Ascending aorta (tissue), 2 donors: ENCODE results near the gene VPS8. TPM values are rescaled to one million over a fixed set of nuclear protein-coding genes. Genes with fewer than 3 reads are reported as not detected.
"Not testable (repeated sequence)": the region's sequence is repeated elsewhere in the genome, so short reads cannot be mapped to it uniquely, and the experiment has no call there.

ENCODE experiments used
- DNase-seq, 2 donors: peaks; one replicate each; pipeline ENCODE4 v3.0.0-alpha.2; 2019; ENCODE audit warnings: low spot score in 2 of 2
- H3K27ac ChIP-seq, 2 donors: fragments of 200-600 bp; sonication (generic); one replicate each; pipeline ENCODE4 v1.5.1; 2016 to 2017; ENCODE audit warnings: mild to moderate bottlenecking in 1 of 2
- H3K27me3 ChIP-seq: fragments of 200-600 bp; sonication (generic); one replicate; pipeline ENCODE4 v1.5.1; 2017
- H3K36me3 ChIP-seq, 2 donors: fragments of 200-600 bp; sonication (generic); one replicate each; pipeline ENCODE4 v1.5.1; 2016
- H3K4me1 ChIP-seq, 2 donors: fragments of 200-600 bp; sonication (generic); one replicate each; pipeline ENCODE4 v1.5.1; 2016 to 2017; ENCODE audit warnings: mild to moderate bottlenecking in 1 of 2
- H3K4me3 ChIP-seq, 2 donors: fragments of 200-600 bp; sonication (generic); one replicate each; pipeline ENCODE4 v1.5.1; 2016 to 2017; ENCODE audit warnings: mild to moderate bottlenecking in 1 of 2
- H3K9me3 ChIP-seq, 2 donors: fragments of 200-600 bp; sonication (generic); one replicate each; pipeline ENCODE4 v1.5.1; 2016
- intact Hi-C: fragments of 100-400 bp; cut with DNase I; formaldehyde crosslinking; loops from one replicate; pipeline ENCODE4 v1.15.1; 2023
- total RNA-seq: library from RNA; depleted of rRNA; stranded (reverse); fragments of >200 nt; gene quantifications from one replicate; pipeline ENCODE4 v1.1.0, GENCODE V29; 2016
- TF ChIP-seq, protein P1 (sequence below), 3 experiments: fragments of 200-600 bp in 2 of 3; fragments of 450-650 bp in 1 of 3; sonication (generic) in 2 of 3; IDR thresholded peaks; one replicate each; pipeline ENCODE4 v1.5.1; 2016 to 2019; ENCODE audit warnings: antibody characterized with exemption in 3 of 3, mild to moderate bottlenecking in 1 of 3, moderate library complexity in 1 of 3

Gene VPS8
- total RNA-seq, 1 donor from 2014 or later = 24.9 TPM

DNA sequence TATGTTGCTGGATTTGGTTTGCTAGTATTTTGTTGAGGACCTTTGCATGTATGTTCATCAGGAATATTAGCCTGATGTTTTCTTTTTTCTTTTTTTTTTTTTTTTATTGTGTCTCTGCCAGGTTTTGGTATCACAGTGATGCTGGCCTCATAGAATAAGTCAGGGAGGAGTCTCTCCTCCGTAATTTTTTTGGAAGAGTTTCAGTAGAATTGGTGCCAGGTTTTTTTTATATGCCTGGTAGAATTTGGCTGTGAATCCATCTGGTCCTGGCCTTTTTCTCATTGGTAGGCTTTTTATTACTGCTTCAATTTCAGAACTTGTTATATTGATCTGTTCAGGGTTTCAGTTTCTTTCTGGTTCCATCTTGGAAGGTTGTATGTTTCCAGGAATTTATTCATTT is 165.8 kb downstream of the VPS8 start:
- no peaks in the 10 kb centered on the region for H3K4me1 ChIP-seq
- no peaks in the 10 kb centered on the region for H3K27me3 ChIP-seq
- H3K36me3 ChIP-seq = no peaks in the 10 kb centered on the region
- DNase-seq = no peak
- H3K4me3 ChIP-seq = no peak overlapping the region
- no peak overlapping the region for H3K27ac ChIP-seq
- TF ChIP-seq, protein P1, sequence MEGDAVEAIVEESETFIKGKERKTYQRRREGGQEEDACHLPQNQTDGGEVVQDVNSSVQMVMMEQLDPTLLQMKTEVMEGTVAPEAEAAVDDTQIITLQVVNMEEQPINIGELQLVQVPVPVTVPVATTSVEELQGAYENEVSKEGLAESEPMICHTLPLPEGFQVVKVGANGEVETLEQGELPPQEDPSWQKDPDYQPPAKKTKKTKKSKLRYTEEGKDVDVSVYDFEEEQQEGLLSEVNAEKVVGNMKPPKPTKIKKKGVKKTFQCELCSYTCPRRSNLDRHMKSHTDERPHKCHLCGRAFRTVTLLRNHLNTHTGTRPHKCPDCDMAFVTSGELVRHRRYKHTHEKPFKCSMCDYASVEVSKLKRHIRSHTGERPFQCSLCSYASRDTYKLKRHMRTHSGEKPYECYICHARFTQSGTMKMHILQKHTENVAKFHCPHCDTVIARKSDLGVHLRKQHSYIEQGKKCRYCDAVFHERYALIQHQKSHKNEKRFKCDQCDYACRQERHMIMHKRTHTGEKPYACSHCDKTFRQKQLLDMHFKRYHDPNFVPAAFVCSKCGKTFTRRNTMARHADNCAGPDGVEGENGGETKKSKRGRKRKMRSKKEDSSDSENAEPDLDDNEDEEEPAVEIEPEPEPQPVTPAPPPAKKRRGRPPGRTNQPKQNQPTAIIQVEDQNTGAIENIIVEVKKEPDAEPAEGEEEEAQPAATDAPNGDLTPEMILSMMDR (IDR thresholded peaks at IDR 0.05) = no peak
- intact Hi-C loops = no loop called here
- H3K9me3 ChIP-seq = no peaks in the 10 kb centered on the region

DNA sequence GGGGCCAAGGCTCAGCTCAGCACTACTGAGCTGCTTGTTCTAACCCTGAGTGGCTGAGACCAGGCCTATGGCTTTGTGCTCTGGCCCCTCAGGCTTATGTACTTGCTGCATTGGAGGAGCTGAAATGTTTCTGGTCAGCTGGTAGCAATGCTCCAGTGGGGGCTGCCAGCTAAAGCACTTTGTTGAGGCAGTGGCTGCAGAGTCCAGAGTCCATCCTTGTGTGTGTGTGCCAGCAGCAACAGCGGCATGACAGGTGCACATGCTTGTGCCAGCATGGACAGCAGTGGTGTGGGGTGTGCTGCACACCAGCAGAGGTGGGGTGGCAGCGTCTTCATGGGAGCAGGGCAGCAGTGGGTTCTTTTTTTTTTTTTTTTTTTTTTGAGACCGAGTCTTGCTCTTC is 169.1 kb downstream of the VPS8 start:
- no peak overlapping the region for H3K27ac ChIP-seq

GRCh38 chr3:184982076-184982475 is 170.1 kb downstream of the VPS8 start:
- no peaks in the 10 kb centered on the region for H3K27me3 ChIP-seq
- DNase-seq = no peak
- TF ChIP-seq, protein P1 (IDR thresholded peaks at IDR 0.05) = no peak
- H3K27ac ChIP-seq = no peak overlapping the region
- peaks cover 5 to 6% of the 10 kb centered on the region in 2 donors for H3K36me3 ChIP-seq
- no peaks in the 10 kb centered on the region for H3K4me1 ChIP-seq
- H3K4me3 ChIP-seq = no peak overlapping the region
- intact Hi-C loops = no loop called here
- no peaks in the 10 kb centered on the region for H3K9me3 ChIP-seq

More for the DNA sequence above, 169.1 kb downstream of the VPS8 start:
- H3K4me3 ChIP-seq = no peak overlapping the region
- peaks cover 5 to 6% of the 10 kb centered on the region in 2 donors for H3K36me3 ChIP-seq
- intact Hi-C loops = no loop called here
- no peaks in the 10 kb centered on the region for H3K9me3 ChIP-seq
- no peak for DNase-seq
- H3K27me3 ChIP-seq = no peaks in the 10 kb centered on the region
- H3K4me1 ChIP-seq = no peaks in the 10 kb centered on the region
- TF ChIP-seq, protein P1 (IDR thresholded peaks at IDR 0.05) = no peak

DNA sequence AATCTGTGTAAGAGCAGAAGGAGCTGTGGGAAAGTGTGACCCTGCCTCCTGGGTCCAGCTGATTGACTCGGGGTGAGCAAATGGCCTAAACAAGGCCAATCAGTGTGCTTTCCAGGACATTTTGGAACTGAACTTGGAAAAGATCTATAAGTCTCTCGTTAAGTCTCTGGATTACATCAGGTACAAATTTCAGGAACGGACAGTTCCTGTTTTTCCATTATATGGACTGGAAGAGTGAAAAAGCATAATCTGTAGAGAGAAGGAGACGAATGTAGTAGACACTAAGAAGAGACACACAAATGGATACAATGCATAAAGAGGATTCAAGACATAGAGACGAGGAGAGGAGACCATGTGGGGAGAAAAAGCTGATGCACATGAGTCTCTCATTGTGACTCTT is 173.6 kb downstream of the VPS8 start:
- no peaks in the 10 kb centered on the region for H3K27me3 ChIP-seq
- H3K27ac ChIP-seq = no peak overlapping the region
- TF ChIP-seq, protein P1 (IDR thresholded peaks at IDR 0.05) = no peak
- H3K4me1 ChIP-seq = no peaks in the 10 kb centered on the region
- intact Hi-C loops = no loop called here
- DNase-seq = no peak
- no peaks in the 10 kb centered on the region for H3K9me3 ChIP-seq
- no peak overlapping the region for H3K4me3 ChIP-seq
- H3K36me3 ChIP-seq = peaks cover 6 to 16% of the 10 kb centered on the region in 2 donors

DNA sequence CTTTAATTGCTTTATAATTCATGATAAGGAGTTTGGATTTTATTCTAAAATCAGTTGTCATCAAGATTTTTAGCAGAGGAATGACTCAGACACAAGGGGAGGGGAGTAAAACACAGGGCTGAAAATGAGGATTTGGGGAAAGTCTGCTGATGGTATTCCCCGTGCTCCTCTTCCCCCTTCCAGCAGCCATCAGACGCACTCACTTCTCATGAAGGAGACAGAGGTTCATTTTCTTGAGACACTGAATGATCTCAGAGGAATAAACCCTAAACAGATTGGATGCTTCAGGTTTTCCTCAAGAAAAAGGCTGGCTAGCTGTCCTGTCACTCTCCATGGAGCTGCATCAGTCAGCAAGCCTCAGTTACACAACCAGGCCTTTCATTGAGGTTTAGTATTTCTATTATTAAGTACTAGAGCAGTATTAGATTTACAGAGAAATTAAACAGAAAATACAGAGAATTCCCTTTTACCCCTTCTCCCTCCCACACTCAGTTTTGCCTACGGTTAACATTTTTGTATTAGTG is 174.5 kb downstream of the VPS8 start:
- no peaks in the 10 kb centered on the region for H3K27me3 ChIP-seq
- no peak overlapping the region for H3K27ac ChIP-seq
- DNase-seq = no peak
- TF ChIP-seq, protein P1 (IDR thresholded peaks at IDR 0.05) = no peak
- H3K9me3 ChIP-seq = no peaks in the 10 kb centered on the region
- intact Hi-C loops = no loop called here
- H3K4me3 ChIP-seq = no peak overlapping the region
- H3K4me1 ChIP-seq = no peaks in the 10 kb centered on the region
- H3K36me3 ChIP-seq = peaks cover 6 to 16% of the 10 kb centered on the region in 2 donors

GRCh38 chr3:184993394-184993793 is 181.4 kb downstream of the VPS8 start:
- intact Hi-C loops = no loop called here

GRCh38 chr3:185003876-185004275 is 191.9 kb downstream of the VPS8 start:
- H3K4me3 ChIP-seq, H3K27me3 ChIP-seq, H3K27ac ChIP-seq, H3K4me1 ChIP-seq, intact Hi-C loops, H3K9me3 ChIP-seq, DNase-seq: not testable (repeated sequence)
- H3K36me3 ChIP-seq = peaks cover 16 to 34% of the 10 kb centered on the region in 2 donors

More at GRCh38 chr3:184993394-184993793, 181.4 kb downstream of the VPS8 start:
- TF ChIP-seq, protein P1 (IDR thresholded peaks at IDR 0.05) = no peak
- Histone ChIP-seq H3K27me3 (no peaks in the 10 kb centered on the region), H3K9me3 (no peaks in the 10 kb centered on the region), H3K36me3 (peaks cover 16 to 38% of the 10 kb centered on the region in 2 donors), H3K4me1 (no peaks in the 10 kb centered on the region), H3K27ac (no peak overlapping the region), H3K4me3 (no peak overlapping the region)
- no peak for DNase-seq
